ENCODE results near the gene LMX1B.

- TF ChIP-seq, protein P1, sequence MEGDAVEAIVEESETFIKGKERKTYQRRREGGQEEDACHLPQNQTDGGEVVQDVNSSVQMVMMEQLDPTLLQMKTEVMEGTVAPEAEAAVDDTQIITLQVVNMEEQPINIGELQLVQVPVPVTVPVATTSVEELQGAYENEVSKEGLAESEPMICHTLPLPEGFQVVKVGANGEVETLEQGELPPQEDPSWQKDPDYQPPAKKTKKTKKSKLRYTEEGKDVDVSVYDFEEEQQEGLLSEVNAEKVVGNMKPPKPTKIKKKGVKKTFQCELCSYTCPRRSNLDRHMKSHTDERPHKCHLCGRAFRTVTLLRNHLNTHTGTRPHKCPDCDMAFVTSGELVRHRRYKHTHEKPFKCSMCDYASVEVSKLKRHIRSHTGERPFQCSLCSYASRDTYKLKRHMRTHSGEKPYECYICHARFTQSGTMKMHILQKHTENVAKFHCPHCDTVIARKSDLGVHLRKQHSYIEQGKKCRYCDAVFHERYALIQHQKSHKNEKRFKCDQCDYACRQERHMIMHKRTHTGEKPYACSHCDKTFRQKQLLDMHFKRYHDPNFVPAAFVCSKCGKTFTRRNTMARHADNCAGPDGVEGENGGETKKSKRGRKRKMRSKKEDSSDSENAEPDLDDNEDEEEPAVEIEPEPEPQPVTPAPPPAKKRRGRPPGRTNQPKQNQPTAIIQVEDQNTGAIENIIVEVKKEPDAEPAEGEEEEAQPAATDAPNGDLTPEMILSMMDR (IDR thresholded peaks at IDR 0.05), result no peak
- TF ChIP-seq POLR2A (IDR thresholded peaks at IDR 0.05), result no peak
Observed at GRCh38 chr9:126704157-126704891, 90.6 kb downstream of the LMX1B start.

Measured in upper lobe of left lung (tissue), 4 donors.